Transverse colon (tissue), 4 donors: ENCODE data around the gene FMNL3.

Experiments used
- EP300 ChIP-seq: sonication (generic); formaldehyde crosslinking; IDR thresholded peaks from one replicate; pipeline ENCODE4 v1.6.1; 2017; ENCODE audit warnings: antibody characterized with exemption, low read depth
- POLR2A ChIP-seq: fragments of 450-650 bp; IDR thresholded peaks from one replicate; pipeline ENCODE4 v1.6.1; 2016; ENCODE audit warnings: antibody characterized with exemption, mild to moderate bottlenecking, moderate library complexity
- POLR2AphosphoS5 ChIP-seq, 3 donors: sonication (generic); formaldehyde crosslinking; IDR thresholded peaks; one replicate each; pipeline ENCODE4 v1.6.1; 2016; ENCODE audit warnings: antibody characterized with exemption in 3 of 3
- TF ChIP-seq, protein P1 (sequence below), 5 experiments: fragments of 200-600 bp in 3 of 5; fragments of 450-650 bp in 2 of 5; sonication (generic) in 3 of 5; IDR thresholded peaks; 1 replicate in 2 of 5; 2 replicates in 3 of 5; pipeline ENCODE4 v1.5.1; 2016 to 2017; ENCODE audit warnings: antibody characterized with exemption in 5 of 5, inconsistent platforms in 3 of 5, mild to moderate bottlenecking in 2 of 5, moderate library complexity in 1 of 5

DNA sequence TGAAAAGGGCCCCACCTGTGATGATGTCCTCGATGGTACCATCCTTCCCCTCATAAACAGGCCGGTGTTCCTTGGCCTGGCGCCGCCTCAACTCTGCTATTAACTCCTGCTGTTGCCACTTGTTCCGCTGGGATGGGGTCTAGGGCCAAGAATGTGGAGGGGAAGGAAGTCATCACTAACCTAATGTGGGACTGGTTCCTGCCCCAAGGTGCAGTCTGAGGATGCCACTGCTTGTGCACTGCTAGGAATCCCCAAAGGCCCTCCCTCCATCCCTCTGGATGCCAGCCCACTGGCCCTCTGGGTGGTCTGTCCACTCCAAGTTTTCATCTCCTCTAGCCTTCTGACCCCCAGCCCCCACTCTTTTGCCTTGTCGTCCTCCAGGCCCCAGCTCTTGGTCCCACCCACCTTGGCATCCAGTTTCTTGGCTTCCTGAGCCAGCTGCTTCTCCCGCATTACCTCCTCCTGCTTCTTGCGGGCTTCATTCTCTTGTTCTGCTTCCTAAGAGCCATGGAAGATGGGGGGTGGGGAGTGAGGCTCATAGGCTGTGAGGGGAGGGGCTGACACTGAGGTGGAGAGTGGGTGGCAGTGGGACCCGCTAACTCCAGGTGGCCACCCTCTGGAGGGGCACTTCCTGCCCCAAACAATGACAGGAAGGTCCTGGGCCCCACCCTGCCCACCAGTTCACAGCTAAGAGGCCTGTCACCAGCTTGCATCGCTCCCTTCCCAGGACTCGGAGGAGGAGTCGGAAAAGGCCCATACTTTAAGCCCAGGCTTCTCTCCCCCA lies 60.1 kb downstream of the FMNL3 start:
- TF ChIP-seq, protein P1, sequence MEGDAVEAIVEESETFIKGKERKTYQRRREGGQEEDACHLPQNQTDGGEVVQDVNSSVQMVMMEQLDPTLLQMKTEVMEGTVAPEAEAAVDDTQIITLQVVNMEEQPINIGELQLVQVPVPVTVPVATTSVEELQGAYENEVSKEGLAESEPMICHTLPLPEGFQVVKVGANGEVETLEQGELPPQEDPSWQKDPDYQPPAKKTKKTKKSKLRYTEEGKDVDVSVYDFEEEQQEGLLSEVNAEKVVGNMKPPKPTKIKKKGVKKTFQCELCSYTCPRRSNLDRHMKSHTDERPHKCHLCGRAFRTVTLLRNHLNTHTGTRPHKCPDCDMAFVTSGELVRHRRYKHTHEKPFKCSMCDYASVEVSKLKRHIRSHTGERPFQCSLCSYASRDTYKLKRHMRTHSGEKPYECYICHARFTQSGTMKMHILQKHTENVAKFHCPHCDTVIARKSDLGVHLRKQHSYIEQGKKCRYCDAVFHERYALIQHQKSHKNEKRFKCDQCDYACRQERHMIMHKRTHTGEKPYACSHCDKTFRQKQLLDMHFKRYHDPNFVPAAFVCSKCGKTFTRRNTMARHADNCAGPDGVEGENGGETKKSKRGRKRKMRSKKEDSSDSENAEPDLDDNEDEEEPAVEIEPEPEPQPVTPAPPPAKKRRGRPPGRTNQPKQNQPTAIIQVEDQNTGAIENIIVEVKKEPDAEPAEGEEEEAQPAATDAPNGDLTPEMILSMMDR (IDR thresholded peaks at IDR 0.05): no peak
- no peak for TF ChIP-seq POLR2A
- no peak for TF ChIP-seq POLR2AphosphoS5 (IDR thresholded peaks at IDR 0.05)
- no peak for TF ChIP-seq EP300
